NOMO-1 (cell line): ENCODE results near the gene HS1BP3.

Source experiments
- DNase-seq, 2 experiments: peaks; one replicate each; lab custom pipeline; 2025; ENCODE audit not compliant: unreplicated experiment in 2 of 2; lab: John Stamatoyannopoulos, UW

HS1BP3 gene

GRCh38 chr2:20575935-20576597, 74.8 kb downstream of the HS1BP3 start:
- no peak for DNase-seq

GRCh38 chr2:20575414-20575813, 75.5 kb downstream of the HS1BP3 start:
- no peak for DNase-seq

GRCh38 chr2:20574930-20575329, 76.0 kb downstream of the HS1BP3 start:
- DNase-seq: no peak

- DNase-seq: no peak
Measured at GRCh38 chr2:20574423-20574911, 76.4 kb downstream of the HS1BP3 start.

- DNase-seq: no peak
Measured at GRCh38 chr2:20573620-20574422, 77.1 kb downstream of the HS1BP3 start.

GRCh38 chr2:20572221-20572620, 78.7 kb downstream of the HS1BP3 start:
- no peak for DNase-seq

- DNase-seq: no peak
Measured at GRCh38 chr2:20571644-20572215, 79.2 kb downstream of the HS1BP3 start.

- DNase-seq: no peak
Measured at GRCh38 chr2:20571231-20571630, 79.7 kb downstream of the HS1BP3 start.

- no peak for DNase-seq
Measured at GRCh38 chr2:20570249-20570648, 80.6 kb downstream of the HS1BP3 start.

- DNase-seq: no peak
Measured at GRCh38 chr2:20569464-20570223, 81.3 kb downstream of the HS1BP3 start.

- DNase-seq: no peak
Measured at GRCh38 chr2:20568501-20569463, 82.1 kb downstream of the HS1BP3 start.

GRCh38 chr2:20567926-20568179, 83.0 kb downstream of the HS1BP3 start:
- DNase-seq: no peak
